ENCODE data around the gene SNX33. TPM values are rescaled to one million over a fixed set of nuclear protein-coding genes. Genes with fewer than 3 reads are reported as not detected.
"Not testable (repeated sequence)": the region's sequence is repeated elsewhere in the genome, so short reads cannot be mapped to it uniquely, and the experiment has no call there.

The SNX33 gene
- total RNA-seq, 1 experiment from 2014 or later, result 19.8 TPM

DNA sequence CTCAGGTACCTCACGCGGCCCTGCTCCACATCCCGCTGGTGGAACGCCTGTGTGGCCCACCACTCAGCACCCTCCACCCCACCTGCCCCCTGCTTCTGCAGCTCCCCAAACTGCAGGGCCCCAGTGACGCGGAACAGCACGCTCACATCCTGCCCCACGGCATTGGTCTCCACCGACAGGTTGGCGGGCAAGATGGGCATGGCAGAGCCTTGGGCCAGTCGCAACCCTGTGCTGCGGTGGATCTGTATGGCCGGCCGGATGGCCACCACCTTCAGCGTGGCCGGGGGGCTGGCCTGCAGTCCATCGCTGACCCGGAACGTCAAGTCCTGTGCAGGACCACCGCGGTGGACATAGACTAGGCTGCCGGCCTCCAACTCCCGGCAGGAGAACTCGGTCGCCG is 41.1 kb downstream of the SNX33 start:
- peaks cover 3% of the 10 kb centered on the region; the same call in 1 of the 2 replicates for H3K36me3 Mint-ChIP-seq
- H3K4me3 Mint-ChIP-seq, result no peak overlapping the region
- DNase-seq (ENCODE audit: low spot score) (no peak), ATAC-seq (no peak)
- peaks cover 12% of the 10 kb centered on the region for H3K4me1 Mint-ChIP-seq
- no peak overlapping the region for H3K27ac Mint-ChIP-seq
- no peak for TF ChIP-seq FOXK1 (CRISPR knock-in tag; IDR thresholded peaks at IDR 0.05)
- TF ChIP-seq RORB (CRISPR knock-in tag; IDR thresholded peaks at IDR 0.05), result no peak
- TF ChIP-seq ZNF219 (CRISPR knock-in tag; IDR thresholded peaks at IDR 0.05; ENCODE audit: borderline replicate concordance), result no peak
- no peak for TF ChIP-seq NR1H2 (CRISPR knock-in tag; IDR thresholded peaks at IDR 0.05)
- no peak for TF ChIP-seq RELA (CRISPR knock-in tag; IDR thresholded peaks at IDR 0.05; ENCODE audit: borderline replicate concordance)
- no peak for TF ChIP-seq FOXJ3 (CRISPR knock-in tag; IDR thresholded peaks at IDR 0.05; ENCODE audit: borderline replicate concordance)
- TF ChIP-seq, protein P1, sequence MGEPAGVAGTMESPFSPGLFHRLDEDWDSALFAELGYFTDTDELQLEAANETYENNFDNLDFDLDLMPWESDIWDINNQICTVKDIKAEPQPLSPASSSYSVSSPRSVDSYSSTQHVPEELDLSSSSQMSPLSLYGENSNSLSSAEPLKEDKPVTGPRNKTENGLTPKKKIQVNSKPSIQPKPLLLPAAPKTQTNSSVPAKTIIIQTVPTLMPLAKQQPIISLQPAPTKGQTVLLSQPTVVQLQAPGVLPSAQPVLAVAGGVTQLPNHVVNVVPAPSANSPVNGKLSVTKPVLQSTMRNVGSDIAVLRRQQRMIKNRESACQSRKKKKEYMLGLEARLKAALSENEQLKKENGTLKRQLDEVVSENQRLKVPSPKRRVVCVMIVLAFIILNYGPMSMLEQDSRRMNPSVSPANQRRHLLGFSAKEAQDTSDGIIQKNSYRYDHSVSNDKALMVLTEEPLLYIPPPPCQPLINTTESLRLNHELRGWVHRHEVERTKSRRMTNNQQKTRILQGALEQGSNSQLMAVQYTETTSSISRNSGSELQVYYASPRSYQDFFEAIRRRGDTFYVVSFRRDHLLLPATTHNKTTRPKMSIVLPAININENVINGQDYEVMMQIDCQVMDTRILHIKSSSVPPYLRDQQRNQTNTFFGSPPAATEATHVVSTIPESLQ (CRISPR knock-in tag; IDR thresholded peaks at IDR 0.05), result no peak
- TF ChIP-seq SP1 (CRISPR knock-in tag; conservative IDR thresholded peaks at IDR 0.05), result no peak
- H3K9me3 Mint-ChIP-seq, result peaks cover 3% of the 10 kb centered on the region; the same call in 1 of the 2 replicates
- POLR2A ChIA-PET, result no interaction called here
- H3K27me3 Mint-ChIP-seq (ENCODE audit: low read depth), result peaks cover 6% of the 10 kb centered on the region; the same call in 1 of the 2 replicates
- CTCF ChIA-PET, result no interaction called here

DNA sequence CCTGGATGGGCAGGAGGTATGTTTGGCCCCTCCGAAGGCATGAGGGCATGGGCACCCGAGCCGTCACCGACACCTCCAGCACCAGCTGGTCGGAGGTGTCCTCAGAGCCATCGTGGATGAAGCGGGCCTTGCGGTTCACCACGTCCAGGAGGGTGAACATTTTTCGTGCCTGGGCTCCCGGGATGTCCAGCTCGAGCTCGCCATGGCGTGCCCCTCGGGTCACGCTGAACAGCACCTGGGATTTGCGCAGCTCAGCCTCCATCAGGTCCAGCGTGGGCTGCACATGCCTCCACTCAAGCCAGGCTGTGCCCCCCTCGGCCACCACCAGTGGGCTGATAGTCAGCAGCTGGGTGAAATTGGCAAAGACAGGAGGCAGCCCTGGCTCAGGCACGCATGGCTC is 41.7 kb downstream of the SNX33 start:
- H3K27me3 Mint-ChIP-seq (ENCODE audit: low read depth); ATAC-seq; CTCF ChIA-PET; H3K27ac Mint-ChIP-seq; H3K4me3 Mint-ChIP-seq; POLR2A ChIA-PET; H3K9me3 Mint-ChIP-seq; H3K36me3 Mint-ChIP-seq; DNase-seq (ENCODE audit: low spot score): not testable (repeated sequence)
- peaks cover 14% of the 10 kb centered on the region for H3K4me1 Mint-ChIP-seq

DNA sequence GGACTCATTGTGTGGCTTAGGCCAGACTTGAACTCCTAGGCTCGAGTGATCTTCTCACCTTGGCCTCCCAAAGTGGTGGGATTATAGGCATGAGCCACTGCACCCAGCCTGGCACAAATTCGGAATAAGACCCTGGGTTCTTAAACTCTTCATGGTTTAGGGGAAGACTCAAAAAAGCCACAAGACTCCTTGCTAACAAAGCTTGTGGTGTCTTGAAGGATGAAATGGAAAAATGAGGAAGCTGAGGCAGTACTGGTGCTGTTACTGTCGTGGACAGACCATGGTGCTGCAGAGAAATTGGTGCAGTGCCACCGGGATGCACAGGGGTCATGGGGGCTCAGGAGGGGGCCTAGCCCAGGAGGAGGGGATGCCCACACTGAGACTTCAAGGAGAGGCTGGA is 44.6 kb downstream of the SNX33 start:
- H3K36me3 Mint-ChIP-seq; H3K4me3 Mint-ChIP-seq; DNase-seq (ENCODE audit: low spot score); CTCF ChIA-PET; POLR2A ChIA-PET; H3K27me3 Mint-ChIP-seq (ENCODE audit: low read depth); H3K9me3 Mint-ChIP-seq; ATAC-seq: not testable (repeated sequence)
- Mint-ChIP-seq H3K4me1 (peaks cover 22% of the 10 kb centered on the region), H3K27ac (peak overlapping the region; percentile 50)

DNA sequence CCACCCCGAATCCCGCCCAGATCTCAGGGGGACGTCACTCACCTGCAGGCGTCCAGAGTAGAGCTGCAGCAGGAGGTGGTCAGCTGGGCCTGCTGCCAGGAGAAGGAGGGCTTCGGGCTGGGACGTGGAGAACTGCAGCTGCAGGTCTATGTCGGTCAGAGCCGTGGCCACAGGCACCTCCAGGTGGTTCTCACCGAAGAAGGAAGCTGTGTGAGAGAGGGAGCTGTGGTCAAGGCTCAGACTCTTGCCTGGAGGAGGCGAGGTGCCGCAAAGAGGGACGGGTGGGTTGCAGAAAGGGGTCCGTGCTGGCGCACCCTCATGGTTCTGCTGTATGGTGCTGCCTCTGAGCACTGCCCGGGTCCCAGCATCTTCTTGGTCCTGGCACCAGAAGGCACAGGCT is 45.3 kb downstream of the SNX33 start:
- H3K36me3 Mint-ChIP-seq; DNase-seq (ENCODE audit: low spot score); H3K4me3 Mint-ChIP-seq; H3K27ac Mint-ChIP-seq; POLR2A ChIA-PET; H3K9me3 Mint-ChIP-seq; ATAC-seq; H3K27me3 Mint-ChIP-seq (ENCODE audit: low read depth): not testable (repeated sequence)
- CTCF ChIA-PET, result interaction anchor here (1.8 to 1.9 kb wide), 3 partner anchors 8 to 325 kb away, joined by 6 to 10 read pairs (median 10); partner anchors contain the start of gene MAN2C1
- H3K4me1 Mint-ChIP-seq, result peaks cover 22% of the 10 kb centered on the region

DNA sequence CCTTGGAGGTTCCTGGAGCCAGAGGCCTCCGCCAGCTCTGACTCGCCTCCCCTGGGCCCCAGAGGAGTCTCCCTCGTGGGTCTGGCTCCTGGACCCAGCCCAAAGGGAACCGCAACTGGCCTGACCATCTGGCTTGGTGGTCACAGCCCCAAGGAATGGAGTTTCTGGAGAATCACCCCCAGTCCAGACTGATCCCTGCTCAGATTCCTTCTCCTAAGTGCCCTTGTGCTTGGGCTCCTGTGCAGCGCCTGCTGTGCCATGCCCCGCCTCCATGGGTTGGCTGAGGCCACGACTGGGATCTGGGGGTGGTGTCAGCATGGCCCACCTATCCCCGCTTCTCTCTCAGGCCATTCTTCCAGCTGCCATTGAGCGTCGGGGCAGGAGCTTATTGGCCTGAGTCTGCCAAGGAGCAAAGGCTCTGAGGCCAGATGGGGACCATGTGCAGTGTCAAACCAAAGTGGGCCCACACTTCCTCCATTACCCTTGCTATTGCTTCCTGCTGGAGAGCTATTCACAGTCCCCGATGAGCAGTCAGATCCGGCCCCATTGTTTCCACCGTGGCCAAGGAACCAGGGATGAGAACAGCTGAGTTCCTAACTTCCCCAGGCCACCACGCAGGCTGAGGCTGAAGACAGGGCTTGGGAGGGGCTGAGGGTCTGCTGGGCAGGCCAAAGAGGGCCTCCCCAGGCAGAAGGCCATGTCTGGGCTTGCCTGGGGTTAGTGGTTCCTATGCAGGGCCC is 46.0 kb downstream of the SNX33 start:
- Mint-ChIP-seq H3K36me3 (no peaks in the 10 kb centered on the region), H3K27ac (no peak overlapping the region), H3K4me1 (peaks cover 22% of the 10 kb centered on the region), H3K27me3 (ENCODE audit: low read depth) (peaks cover 4% of the 10 kb centered on the region; the same call in 1 of the 2 replicates), H3K4me3 (no peak overlapping the region), H3K9me3 (no peaks in the 10 kb centered on the region)
- TF ChIP-seq, protein P2, sequence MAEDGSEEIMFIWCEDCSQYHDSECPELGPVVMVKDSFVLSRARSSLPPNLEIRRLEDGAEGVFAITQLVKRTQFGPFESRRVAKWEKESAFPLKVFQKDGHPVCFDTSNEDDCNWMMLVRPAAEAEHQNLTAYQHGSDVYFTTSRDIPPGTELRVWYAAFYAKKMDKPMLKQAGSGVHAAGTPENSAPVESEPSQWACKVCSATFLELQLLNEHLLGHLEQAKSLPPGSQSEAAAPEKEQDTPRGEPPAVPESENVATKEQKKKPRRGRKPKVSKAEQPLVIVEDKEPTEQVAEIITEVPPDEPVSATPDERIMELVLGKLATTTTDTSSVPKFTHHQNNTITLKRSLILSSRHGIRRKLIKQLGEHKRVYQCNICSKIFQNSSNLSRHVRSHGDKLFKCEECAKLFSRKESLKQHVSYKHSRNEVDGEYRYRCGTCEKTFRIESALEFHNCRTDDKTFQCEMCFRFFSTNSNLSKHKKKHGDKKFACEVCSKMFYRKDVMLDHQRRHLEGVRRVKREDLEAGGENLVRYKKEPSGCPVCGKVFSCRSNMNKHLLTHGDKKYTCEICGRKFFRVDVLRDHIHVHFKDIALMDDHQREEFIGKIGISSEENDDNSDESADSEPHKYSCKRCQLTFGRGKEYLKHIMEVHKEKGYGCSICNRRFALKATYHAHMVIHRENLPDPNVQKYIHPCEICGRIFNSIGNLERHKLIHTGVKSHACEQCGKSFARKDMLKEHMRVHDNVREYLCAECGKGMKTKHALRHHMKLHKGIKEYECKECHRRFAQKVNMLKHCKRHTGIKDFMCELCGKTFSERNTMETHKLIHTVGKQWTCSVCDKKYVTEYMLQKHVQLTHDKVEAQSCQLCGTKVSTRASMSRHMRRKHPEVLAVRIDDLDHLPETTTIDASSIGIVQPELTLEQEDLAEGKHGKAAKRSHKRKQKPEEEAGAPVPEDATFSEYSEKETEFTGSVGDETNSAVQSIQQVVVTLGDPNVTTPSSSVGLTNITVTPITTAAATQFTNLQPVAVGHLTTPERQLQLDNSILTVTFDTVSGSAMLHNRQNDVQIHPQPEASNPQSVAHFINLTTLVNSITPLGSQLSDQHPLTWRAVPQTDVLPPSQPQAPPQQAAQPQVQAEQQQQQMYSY (CRISPR knock-in tag; IDR thresholded peaks at IDR 0.05), result peak; percentile 39; the same call in 1 of the 2 replicates
- TF ChIP-seq, protein P3, sequence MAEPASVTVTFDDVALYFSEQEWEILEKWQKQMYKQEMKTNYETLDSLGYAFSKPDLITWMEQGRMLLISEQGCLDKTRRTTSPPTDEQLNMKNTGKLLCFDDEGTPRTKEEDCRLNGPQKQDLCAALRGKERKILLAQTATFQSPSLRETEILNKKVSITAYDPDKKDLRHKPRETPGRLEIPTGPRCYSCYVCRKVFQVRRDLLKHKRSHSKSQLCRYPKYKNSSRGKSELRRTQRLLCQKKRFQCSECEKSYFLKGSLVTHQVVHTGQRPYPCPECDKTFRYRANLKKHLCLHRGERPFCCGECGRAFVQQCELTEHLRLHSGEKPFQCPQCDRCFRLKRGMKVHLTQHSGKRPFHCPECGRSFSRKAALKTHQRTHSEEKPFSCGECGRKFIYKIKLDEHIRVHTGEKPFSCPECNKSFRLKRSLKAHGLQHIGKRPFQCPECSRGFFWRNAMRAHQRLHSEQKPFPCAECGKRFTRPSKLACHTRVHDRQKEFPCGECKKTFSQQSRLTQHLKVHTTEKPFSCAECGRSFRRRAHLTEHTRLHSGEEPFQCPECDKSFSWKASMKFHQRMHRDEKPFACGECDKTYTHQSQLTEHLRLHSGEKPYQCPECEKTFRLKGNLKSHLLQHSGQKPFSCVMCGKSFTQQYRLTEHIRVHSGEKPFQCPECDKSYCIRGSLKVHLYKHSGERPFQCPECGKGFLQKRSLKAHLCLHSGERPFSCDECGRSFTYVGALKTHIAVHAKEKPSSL (CRISPR knock-in tag; conservative IDR thresholded peaks at IDR 0.05), result no peak
- no peak for ATAC-seq
- ChIA-PET CTCF (interaction anchor here (0.9 to 2.2 kb wide), 10 partner anchors 7 to 326 kb away, joined by 3 to 16 read pairs (median 6); partner anchors contain the start of gene MAN2C1), POLR2A (interaction anchor here (0.6 kb wide), 1 partner anchor 30 kb away, joined by 4 read pairs; a partner anchor contains a TSS)
- DNase-seq (ENCODE audit: low spot score), result no peak

All from WTC11 (cell line).